ENCODE measurements around the gene SLC13A3.

SLC13A3 gene

DNA sequence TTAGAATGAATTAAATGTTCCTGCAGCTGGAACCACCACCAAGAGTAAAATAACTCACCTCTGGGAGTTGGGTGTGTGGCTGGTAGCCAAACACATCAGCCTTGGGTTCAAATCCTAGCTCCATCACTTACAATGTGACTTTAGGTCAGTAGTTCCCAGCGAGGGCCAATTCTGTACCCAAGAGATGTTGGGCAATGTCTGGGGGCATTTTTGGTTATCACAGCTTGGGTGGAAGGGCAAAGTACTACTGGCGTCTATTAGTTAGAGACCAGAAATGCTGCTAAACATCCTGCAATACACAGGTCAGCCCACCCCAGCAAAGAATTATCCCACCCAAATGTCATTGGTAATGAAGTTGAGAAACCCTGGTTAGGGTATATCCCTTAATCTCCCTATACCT is 48.8 kb downstream of the SLC13A3 start:
- no peak for DNase-seq

DNA sequence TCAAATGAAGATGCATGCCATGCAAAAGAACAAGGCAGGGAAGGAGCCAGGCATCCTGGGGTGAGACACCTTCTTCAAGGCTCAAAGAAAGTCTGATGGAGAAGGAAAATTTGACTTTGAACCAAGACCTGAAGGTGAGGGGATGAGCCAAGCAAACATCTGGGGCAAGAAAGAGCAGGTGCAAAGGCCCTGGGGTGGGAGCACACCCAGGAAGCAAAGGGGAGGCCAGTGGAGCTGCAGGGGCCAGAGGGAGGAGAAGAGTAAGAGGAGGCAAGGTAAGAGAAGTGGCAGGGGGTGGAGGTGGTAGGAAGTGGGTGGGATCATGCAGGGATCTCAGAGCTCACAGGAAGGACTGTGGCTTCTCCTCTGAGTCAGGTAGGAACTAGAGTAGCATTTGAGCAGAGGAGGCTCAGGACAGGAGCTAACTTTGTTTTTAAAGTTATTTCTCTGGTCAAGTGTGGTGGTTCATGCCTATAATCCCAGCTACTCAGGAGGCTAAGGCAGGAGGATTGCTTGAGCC is 49.6 kb downstream of the SLC13A3 start:
- DNase-seq, result no peak

DNA sequence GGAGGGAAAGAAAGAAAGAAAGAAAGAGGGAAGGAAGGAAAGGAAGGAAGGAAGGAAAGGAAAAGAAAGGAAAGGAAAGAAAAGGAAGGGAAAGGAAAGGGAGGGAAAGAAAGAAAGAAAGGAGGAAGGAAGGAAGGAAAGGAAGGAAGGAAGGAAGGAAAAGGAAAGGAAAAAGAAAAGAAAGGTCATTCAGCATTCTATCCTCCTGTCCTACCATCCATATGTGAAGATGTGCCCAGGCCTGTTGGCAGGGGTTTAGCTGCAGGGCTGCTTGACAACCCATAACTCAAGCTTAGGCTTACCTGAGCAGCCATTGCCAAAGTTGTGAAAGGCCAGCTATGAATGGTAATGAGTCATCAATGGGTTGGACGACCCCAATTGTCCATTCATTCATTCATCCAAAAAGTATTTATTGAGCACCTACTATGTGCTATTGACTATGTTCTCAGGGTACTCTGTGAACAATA is 50.9 kb downstream of the SLC13A3 start:
- DNase-seq, result no peak

DNA sequence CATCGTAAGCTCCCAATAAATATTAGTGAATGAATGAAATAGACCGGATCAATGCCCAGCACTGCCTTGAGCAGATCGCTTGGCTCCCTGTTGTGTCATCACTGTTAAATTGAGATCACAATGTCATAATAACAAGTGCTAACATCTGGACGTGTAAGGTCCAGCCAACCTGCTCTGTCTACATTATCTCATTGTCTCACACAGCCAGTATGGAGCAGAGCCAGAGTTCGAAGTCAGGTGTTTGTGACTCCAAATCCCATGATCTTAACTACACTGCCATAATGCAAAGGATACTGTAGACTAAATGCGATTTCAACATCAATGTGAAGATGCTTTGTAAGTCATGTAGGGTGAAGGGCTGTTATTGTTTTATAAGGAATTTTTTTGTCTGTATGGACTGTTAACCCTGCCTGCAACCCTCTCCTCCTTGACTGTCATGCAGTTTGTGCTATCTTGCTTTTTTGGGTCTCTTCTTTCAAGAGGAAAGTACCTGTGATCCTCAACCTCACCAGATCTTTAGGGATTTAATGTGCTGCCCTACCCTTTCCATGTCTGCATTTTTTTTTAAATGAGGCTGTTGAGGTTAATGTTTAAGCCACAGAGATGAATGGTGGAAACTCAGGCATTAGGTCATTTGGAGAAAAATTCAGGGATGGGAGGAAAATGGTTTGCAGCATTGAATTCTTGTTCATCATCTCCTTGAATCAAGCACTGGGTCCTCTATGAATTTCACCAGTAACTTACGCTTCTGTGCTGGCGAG is 51.9 kb downstream of the SLC13A3 start:
- no peak for DNase-seq

DNA sequence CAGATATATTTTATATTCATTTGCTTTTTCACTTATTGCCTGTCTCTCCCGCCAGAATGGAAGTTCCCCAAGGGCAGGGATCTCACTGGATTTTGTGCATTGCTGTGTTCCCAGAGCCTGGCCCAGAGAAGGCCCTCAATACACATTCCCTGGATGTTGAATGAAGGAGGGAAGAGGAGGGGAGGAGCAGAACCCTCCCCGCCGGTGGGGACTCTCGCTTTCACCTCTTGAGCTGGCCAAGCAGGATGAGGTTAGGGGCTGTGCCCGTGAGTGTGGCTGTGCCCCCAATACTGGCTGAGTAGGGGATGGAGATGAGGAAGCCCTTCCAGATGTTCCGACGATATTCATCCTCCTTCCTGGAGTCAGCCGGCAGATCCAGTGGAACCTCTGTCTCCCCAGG is 55.3 kb downstream of the SLC13A3 start:
- no peak for DNase-seq

DNA sequence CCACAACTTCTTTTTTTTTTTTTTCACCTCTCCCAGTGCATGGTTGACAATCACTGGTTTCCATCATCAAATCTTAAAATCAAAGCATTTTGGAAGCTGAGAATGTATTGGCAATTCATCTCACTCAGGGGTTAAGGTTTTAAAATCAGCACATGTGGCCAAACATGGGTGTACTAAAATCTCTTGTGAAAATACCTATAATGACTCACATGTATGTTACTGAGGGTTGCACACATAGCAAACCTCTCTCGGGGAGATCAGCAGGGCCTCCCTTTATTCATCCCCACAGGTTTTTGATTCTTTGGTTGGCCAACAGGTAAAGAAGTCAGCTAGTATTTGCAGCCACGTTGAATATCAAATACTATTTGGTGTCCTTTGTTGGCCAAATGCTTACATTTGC is 56.5 kb downstream of the SLC13A3 start:
- DNase-seq, result no peak

DNA sequence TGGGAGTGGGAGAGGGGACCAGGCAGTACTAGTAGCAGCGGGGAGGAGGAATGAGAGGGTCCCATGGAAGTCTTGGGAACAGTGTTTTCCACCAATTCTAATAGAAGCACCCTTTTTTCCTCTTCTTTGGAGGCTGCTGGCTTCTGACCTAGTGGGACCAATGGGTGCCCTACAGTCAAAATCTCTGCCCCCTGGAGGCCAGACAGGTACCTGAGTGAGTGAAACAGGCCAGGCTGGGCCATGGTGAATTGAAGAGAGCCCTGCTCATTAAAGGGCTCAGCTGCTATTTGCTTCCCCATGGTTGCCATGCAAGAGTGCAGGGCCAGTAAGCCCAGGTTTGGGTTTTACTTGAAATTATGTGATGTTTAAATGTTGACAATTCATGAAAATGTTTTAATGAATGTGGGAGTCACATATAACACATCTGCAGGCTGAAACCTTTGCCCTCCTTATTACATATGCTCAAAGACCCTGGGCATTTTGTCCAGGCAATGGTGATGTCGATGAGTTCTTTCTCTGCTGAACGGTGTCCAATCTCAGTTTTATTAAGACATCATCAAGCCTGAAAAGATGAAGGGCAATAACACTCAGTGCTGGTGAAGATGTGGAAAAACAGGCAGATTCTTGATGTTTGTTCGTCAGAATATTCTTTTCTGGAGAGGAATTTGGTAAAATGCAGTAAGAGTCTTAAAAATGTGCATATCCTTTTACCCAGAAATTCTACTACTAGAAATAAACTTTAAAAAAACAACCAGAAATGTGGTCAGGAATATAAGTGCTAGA is 58.5 kb downstream of the SLC13A3 start:
- DNase-seq, result no peak

DNA sequence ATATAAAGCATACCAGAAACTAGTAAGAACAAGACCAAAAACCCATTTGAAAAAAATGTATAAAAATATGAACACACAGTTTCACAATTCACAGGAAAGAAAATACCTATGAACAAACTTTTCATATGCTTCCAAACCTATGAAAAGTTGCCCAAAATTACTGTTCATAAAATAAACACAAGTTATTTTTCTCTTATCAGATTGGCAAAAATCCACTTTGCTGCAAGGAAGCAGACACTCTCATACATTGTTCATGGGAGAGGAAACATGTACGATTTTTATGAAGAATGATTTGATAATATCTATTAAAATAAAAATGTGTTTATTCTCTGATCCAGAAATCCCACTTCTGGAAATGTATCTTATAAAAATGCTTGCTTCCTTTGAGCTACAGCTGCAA is 60.8 kb downstream of the SLC13A3 start:
- DNase-seq, result no peak

DNA sequence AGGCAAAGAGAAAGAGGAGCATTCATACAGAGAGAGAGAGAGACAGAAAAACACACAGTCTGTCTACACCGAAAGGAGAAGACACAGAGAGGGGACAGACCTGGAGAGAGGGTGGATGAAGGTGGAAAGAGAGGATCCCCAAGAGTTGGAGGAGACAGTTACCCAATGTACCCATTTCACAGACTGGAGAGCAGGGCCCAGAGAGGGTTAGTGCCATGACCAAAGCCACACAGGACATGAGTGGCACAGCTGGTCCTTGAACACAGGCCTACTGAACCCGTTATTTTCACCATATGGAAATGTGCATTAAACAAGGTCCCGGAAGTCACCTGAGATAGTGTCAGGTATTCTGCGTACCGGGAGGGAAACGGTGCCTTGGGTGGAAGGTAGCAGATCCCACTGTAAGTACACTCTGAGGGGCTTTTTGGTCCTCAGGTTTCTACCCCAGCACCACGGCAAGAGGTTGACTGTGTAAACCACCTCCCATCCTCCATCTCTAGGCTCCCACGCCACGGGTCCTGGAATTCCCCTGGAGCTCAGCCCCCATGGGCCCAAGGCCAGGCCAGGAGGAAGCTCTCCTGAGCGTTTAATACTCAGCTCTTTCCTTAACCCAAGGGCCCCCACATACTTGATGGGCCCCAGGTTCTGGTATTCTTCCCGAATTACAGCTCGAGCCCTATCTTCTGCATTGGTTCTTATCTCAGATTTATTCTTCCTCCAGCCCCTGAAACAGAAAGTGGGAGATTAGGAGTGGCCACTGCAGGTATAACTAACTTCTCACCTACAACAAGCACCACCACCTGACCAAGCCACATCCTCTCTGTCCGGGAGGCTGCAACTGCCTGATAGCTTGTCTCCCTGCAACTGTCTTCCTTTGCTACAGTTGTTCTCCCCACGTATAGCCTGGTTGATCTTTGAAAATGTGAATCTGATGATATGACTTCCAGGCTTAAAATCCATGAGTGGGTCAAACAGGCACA is 62.4 kb downstream of the SLC13A3 start:
- no peak for DNase-seq

DNA sequence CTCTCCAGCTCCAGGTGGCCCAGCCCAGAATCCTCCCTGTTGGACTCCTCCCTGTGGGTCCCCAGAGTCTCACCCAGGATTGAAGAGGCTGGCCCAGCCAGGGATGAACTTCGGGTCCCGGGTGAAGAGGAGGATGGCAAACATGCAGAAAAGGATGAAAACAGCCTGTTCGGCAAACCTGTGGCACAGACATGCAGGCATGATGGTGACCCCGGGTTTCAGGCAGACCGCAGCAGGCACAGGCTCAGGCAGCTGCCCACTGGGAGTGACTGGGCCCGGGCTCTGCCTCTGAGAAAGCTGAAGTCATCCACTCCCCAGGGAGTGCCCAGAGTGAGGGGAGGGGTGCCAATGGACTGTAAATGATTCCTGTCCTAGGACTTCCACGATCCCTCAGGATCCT is 63.3 kb downstream of the SLC13A3 start:
- no peak for DNase-seq

DNA sequence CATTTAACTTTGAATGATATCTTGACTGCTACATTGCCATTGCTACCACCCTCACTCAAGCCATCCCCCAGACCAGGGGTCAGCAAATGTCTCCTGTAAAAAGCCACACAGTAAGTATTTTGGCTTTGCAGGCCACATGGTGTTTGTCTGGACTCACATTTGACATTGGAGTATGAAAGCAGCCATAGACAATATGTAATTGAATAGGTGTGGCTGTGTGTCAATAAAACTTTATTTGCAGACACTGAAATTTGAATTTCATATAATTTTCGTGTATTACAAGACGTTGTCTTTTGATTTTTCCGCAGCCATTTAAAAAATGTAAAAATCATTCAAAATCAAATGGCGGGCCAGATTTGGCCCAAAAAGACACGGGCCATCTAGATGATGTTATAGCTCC is 64.5 kb downstream of the SLC13A3 start:
- DNase-seq, result no peak

DNA sequence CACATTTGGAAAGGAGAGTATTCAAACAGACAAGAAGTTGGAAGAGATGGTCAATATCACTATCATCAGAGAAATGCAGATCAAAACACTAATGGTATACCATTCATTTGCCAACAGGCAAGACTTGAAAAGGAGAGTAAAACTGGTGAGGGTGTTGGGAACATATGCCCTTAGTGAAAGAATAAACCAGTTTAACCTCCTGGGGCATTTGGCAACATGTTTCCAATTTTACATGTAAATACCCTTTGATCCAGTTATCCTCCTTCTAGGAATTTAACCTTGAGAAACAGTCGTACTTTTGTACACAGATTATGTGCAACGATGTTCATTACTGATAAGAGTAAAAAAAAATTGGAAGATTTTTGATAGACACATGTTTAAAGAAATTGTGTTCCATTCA is 66.8 kb downstream of the SLC13A3 start:
- no peak for DNase-seq

DNA sequence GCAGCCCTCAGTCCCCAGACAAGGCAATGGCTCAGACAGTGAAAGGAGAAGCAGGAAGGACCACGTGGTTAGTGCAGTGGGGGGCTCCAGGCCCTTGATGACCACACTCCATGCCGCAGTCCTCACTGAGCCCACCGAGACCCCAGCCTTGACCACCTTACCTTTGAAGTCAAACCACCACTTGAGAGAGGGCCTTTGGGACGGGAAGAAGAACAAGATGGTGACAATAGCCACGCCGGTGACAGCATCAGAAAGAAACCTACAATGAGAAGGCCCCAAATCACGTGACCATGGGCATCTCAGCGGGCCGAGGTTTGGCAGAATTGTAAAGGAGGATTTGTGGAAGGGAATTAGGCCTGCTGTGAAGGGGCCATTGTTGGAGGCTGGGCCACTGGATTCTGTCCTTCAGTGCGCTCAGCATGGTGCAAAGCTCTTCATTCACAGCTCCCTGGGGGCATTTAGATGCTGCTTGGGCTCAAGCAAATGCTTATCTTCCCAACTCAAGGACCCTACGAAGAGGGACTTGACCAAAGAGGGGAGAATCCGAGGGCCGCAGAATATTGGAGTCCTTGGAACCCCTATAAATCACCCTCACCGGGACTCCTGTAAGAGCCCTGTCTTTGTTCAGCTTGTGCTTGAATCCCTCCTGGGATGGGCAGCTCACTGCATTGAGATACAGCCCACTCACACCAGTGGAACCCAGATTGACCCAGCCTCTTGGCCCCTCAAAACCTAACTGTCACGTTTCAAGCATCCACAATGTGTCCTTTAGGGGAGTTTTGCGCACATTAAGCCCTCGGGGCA is 67.6 kb downstream of the SLC13A3 start:
- peak; percentile 94 for DNase-seq

DNA sequence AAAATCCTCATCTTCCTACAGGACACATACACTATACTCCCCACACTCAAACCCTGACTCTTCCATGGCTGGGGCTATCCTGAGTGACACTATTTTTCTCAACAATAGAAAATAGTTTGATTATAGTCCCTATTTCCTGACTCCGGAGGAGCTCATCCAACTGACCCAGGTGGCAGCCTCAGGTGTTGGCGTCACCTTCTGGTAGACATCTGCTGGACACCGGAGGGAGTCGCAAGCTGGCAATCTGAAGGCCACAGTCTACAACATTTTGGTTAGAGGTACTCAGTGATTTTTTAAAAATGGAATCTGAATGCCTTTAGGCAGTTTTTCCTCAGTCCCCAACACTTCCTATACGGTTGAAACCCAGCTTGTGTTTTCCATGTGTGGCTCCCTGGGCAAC is 68.6 kb downstream of the SLC13A3 start:
- no peak for DNase-seq

DNA sequence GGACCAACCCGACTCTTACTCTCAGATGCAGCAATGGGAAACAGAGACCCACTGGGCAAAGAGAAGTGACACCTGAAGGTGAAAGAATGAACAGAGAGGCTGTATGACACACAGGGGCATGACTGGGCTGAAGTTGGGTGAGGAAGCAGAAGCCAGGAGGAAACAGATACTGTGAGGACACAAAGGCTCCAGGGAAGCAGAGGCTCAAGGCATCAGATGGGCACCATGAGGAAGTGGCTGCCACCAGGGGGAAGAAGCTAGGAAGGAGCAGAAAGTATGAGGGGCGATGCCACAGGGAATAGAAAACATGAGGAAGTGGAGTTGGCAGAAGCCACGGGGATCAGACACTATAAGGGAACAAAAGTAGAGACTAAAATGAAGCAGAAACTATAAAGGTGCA is 69.9 kb downstream of the SLC13A3 start:
- no peak for DNase-seq

DNA sequence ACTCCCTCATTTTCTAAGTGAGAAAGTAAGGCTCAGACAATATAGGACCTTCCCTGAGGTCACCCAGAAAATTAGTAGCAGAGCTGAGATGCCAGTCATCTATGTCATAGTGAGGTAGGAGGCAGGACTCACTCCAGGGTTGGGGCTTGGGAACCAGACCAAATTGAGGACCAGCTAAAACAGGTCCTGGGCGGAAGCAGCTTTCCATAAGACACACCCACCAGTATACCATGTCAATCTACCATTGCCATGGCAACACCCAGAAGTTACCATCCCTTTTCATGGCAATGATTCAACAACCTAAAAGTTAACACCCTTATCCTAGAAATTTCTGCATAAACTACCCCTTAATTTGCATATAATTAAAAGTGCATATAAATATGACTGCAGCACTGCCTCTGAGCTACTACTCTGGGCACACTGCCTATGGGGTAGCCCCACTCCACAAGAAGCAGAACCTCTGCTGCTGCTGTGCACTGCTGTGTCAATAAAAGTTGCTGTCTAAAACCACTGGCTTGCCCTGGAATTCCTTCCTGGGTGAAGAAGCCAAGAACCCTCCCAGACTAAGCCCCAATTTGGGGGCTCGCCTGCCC is 70.5 kb downstream of the SLC13A3 start:
- DNase-seq, result no peak

DNA sequence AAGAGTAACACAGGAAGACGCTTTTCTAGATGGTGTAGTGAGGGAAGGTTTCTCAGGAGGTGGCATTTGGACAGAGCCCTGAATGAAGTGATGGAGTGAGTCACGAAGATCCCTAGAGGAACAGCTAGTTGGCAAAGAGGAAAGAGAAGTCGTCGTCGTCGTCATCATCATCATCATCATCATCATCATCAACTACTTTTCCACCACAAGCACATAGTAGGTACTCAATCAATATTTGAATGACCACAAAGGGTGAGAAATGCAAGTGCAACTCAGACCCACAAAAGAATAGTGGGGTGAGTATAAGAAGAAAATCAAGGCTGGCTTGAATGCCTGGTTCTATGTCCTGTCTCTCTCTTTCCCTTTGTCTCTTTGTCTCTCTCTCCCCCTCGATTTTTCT is 72.5 kb downstream of the SLC13A3 start:
- DNase-seq, result no peak

DNA sequence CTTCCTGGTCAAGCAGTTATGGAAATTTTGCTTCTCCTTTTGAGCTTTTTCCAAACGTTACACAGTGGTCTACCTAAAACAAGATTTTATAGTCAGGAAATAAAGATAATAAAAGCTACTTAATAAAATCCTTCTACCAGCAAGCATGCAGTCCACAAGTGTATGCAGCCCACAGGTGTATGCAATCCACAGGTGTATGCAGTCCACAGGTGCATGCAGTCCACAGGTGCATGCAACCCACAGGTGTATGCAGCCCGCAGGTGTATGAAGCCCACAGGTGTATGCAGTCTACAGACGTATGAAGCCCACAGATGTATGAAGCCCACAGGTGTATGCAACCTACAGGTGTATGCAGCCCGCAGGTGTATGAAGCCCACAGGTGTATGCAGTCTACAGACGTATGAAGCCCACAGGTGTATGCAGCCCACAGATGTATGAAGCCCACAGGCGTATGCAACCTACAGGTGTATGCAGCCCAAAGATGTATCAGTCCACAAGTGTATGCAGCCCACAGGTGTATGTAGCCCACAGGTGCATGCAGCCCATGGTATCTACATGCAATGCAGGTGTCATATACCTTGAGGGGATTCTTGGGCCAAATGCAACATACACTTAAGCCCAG is 74.4 kb downstream of the SLC13A3 start:
- no peak for DNase-seq

DNA sequence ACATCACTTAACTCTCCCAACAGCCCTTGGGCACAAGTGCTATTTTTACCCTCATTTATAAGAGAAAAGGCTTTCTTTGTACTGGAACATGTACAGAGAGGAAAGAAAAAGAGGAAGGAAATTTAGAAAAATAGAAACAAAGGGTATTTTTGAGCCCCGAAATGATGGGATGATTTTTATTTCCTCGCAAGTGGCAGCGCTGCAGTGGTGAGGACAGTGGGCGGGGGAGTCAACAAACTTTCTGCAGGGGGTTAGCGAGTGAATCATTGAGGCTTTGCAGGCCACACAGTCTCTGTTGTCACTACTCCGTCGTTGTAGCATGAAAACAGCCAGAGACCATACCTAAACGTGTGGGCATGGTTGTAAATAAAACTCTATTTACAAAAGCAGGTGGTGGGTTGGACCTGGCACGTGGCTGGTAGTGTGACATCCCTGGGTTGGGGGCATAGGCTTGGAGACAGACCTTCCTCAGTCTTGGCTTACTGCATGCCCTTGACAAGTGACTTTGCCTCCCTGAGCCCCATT is 75.3 kb downstream of the SLC13A3 start:
- no peak for DNase-seq

DNA sequence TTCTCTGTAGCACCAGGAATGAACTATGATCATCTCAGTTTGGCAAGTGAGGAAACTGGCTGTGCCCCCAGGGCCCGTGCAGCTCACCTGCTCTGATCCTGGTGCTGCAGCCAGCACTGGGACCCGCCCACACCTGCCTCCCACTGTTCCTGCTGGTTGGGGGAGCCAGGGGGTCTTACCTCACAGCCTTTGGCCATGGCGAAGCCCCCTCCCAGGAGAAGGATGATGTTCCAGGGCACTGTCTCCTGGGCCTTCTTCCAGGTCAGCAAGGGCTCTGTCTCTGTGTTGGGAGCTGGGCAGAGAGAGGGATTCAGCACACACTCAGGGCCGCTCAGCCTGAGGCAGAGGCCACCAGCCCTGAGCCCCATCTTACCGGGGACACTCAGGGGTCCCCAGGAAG is 75.9 kb downstream of the SLC13A3 start:
- DNase-seq, result no peak

Data from NCI-H345 (cell line).